NCI-H2029 treated with DMSO at 0.1 percent for 48 hours (cell line): ENCODE data around the gene STAT1.

Experiments
- DNase-seq: peaks from one replicate; lab custom pipeline; 2025; lab: John Stamatoyannopoulos, UW

STAT1 gene

GRCh38 chr2:191013932-191014652, at the start of gene STAT1:
Gene STAT1, minus strand, starts transcription at chr2:191014171. Its CDS starts 4,168 bp downstream, at chr2:191010003.
- peak; percentile 74 for DNase-seq

GRCh38 chr2:191063584-191063983, 49.6 kb upstream of the STAT1 start:
- DNase-seq = no peak

GRCh38 chr2:191061381-191061980, 47.5 kb upstream of the STAT1 start:
- DNase-seq = no peak

DNA sequence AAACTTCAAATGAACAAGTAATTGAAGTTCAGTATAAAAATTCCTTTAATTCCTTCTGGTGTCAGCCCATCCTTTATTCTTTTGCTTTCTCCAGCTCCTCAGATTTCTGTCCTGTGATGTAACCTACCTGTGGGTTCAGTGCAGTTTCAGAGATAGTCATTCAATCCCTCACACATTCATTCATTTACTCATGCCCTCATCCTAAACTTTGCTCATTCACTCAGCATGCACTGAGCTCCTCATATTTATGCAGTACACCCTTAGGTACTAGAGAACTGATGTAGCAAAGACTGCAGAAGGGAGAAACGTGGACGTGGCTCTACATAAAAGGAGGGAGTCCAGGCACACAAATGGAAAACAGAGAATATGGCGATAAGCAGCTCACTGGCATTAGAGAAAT, 45.3 kb upstream of the STAT1 start:
- DNase-seq = no peak

- no peak for DNase-seq
These were observed 42.3 kb upstream of the STAT1 start for GRCh38 chr2:191056228-191056627.

- DNase-seq = no peak
These were observed 39.3 kb upstream of the STAT1 start for GRCh38 chr2:191053256-191053655.

DNA sequence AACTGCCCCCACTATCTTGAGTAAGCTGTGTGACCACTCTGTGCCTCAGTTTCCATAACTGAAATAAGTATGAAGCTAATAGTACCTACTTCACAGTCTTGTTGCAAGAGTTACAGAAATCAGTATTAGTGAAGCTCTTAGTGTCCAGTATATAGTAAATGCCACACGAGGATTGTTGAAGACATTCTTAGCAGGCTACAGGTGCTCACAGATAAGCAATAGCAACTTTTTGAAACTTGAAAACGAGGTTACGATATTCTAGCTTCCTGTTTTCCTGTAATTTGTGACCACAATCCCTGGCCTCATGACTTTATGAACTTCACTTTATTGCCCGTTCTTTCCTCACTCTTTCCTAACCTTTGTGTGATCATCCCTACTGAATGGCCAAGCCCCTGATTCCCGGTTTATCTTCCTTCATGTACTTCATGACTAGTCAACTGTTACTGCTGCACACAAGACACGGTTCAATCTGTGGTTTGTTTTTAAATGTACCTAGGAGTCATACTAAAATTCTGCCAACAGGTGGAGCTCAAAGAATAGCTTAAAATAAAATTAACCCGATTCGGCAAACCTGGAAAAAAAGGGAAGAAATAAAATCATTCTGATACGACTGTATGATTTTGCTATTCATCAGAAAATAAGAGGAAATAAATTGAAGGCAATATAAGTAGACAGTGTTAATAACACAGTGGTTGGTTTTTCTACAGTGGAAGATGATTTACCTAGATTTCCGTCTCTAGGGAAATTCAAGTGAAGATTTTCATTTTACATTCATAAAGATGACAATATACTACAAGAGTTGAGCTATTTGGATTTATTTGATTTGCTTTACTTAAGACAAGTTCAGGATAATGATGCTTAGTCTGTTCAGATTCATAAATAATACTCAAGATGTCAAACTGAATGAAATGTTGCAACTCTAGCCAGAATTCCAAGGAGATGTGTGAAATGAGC, 38.1 kb upstream of the STAT1 start:
- DNase-seq = peak; percentile 32

- no peak for DNase-seq
These were observed 37.2 kb upstream of the STAT1 start for GRCh38 chr2:191051177-191051576.

- DNase-seq = no peak
These were observed 36.6 kb upstream of the STAT1 start for GRCh38 chr2:191050640-191050987.

DNA sequence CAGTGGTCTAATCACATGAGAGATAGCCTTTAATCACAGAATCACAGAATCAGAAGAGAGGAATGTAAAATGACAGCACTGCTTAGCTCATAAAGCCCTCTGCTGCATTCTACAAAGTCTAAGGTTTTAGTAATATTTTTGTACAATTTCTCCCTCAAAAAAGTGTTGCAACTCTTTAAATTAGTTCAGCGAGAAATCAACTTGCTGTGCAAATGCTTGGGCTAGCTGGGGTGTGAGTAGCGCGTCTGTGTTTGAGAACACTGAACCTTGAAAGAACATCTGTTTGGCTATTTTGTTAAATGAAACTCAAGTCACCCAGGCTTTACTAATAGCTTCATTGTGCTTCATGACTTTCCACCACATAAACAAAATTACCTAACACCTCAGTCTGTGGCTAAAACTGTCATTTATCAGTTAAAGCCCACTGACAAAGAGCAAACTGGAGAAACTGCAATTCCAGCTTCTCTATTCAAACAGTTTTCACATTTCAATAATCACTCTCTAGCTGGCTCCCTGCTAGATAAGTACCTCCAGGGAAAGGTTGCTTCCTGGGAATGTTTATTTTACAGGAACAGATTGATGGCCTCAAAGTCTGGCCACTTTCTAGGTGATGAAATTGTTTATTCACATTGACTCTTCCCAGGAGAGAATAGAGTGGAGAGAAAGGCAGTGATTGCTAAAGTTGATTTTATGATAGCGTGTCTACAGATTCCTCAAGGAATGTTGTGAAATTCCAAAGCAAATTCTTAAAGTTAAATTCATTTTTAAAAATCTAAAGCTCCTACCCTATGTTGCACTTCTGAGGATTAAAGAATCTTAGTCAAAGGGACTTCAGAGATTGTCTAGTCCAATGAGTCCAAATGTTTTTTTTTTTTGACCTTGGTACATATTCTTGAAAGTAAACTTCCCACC, 36.0 kb upstream of the STAT1 start:
- no peak for DNase-seq

- no peak for DNase-seq
These were observed 34.1 kb upstream of the STAT1 start for GRCh38 chr2:191048073-191048472.

- DNase-seq = no peak
These were observed 31.2 kb upstream of the STAT1 start for GRCh38 chr2:191045141-191045540.

DNA sequence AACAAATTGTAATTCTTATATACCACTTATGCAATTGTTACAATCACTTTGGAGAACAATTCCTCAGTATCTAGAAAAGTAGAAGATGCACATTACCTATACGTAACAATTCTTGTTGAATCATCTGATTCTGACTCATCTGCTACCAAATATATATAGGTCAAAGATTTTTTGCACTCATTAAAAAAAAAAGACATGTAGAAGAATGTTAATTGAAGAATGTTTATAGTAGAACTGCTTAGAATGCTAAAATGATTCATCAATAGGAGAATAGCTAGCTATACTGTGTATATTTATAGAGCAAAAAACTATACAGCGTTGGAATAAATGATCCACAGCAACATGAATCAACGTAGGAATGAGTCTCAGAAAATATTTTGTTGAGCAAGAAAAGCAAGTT, 29.5 kb upstream of the STAT1 start:
- DNase-seq = no peak

GRCh38 chr2:191041418-191042161, 27.6 kb upstream of the STAT1 start:
- DNase-seq = no peak

- DNase-seq = no peak
These were observed 25.6 kb upstream of the STAT1 start for GRCh38 chr2:191039616-191040015.

GRCh38 chr2:191038741-191039140, 24.8 kb upstream of the STAT1 start:
- DNase-seq = no peak

DNA sequence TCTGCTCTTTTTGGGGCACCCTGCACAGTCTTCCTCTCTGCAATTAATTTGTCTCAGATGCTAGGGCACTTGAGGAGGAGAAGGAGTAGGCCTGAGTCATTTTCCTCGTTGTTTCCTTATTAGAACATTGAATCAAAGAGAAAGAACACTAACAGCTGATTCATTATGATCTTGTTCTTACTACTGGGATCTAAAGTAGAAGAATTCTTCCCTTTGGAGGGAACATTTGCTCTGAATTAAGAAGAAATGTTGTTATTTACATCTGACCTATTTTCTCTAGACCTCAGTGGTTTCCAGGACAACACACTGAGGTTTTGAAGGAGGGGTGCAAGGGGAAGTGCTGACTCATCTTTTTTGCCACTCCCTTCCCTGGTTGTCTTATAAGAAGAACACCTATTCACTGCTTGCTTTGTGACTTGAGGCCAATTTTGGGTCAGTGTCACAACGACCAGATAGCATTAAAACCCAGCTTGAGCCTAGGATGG, 24.3 kb upstream of the STAT1 start:
- DNase-seq = no peak

GRCh38 chr2:191037351-191037750, 23.4 kb upstream of the STAT1 start:
- no peak for DNase-seq

DNA sequence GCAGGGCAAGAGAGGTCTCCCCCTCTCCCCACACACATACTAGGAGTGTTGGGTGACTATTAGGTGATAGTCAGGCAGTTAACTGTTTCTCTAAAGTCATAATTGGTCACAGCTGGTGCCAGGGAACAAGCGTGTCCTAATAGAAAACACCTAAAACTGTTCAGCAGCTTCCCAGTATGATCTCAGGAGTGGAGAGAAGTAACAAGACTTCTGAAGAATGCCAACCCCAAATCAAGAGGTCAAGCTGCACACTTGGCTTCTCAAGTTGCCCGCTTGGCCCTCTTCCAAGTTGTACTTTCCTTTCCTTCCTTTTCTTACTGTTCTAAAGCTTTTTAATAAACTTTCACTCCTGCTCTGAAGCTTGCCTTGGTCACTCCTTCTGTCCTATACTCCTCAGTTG, 22.4 kb upstream of the STAT1 start:
- no peak for DNase-seq

DNA sequence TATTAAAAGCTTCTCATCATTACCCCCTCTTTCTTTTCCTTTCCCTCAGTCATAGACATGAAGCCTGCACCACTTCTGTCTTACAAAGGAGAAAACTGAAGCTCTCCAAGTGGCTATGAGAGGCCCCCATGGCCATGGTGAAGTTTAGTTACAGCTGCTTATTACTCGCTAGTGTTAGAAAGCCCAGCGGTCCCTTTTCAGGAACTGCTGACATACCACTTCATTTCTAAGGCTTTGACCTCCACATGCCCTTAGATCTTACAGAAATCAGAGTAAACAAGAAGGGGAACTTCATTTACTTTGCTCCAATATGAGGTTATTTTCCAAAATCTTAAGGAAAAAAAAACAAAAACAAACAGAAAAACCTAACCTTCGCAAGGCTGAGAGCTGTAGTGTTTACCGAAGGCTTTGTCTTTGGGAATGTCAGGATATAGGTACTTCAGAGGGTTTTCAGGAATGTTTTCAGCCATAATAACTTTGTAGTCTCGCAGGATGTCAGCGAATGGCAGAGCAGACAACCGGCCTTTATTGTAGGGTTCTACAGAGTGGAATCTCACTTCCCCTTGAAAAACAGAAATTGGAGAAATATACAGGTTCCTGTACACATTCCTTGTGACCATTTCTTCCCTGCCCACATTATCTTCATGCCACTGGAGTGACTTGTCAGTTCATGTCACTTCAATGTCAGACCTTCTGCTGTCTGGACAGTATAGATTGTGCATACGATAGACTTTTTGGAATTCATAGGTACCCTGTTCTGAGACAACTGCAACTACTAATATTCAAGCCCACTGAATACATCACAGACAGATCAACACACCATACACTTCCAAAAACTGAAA, 18.8 kb upstream of the STAT1 start:
- peak; percentile 11 for DNase-seq
